CD14-positive monocyte (primary cell): ENCODE data around the gene RCE1. TPM values are rescaled to one million over a fixed set of nuclear protein-coding genes. Genes with fewer than 3 reads are reported as not detected.

ENCODE experiments used
- DNase-seq, 3 donors: peaks; one replicate each; pipeline ENCODE4 v3.0.0-alpha.2; 2011 to 2022
- H2AFZ ChIP-seq: 2 replicates; pipeline ENCODE4 v1.6.0; 2012; ENCODE audit warnings: mild to moderate bottlenecking, low read depth, low read length, inconsistent platforms; ENCODE audit not compliant: insufficient read depth, poor library complexity, severe bottlenecking
- H3K27ac ChIP-seq, 2 donors: 1 replicate in 1 of 2; 2 replicates in 1 of 2; pipeline ENCODE4 v1.5.1; 2012 to 2013; ENCODE audit warnings: low read length in 2 of 2, control low read depth in 1 of 2, inconsistent platforms in 1 of 2, low read depth in 1 of 2, mild to moderate bottlenecking in 1 of 2
- H3K27me3 ChIP-seq, 2 donors: one replicate each; pipeline versions ENCODE4 v1.6.0 to v1.6.1; 2011 to 2013; ENCODE audit warnings: low read length in 2 of 2; ENCODE audit not compliant: control insufficient read depth in 2 of 2, insufficient read depth in 2 of 2
- H3K36me3 ChIP-seq, 2 donors: replicated peaks in 1 of 2; 1 replicate in 1 of 2; 2 replicates in 1 of 2; pipeline versions ENCODE4 v1.5.1 to v1.6.1; 2012 to 2013; ENCODE audit warnings: low read length in 2 of 2, control low read depth in 1 of 2, inconsistent platforms in 1 of 2, mild to moderate bottlenecking in 1 of 2; ENCODE audit not compliant: insufficient read depth in 2 of 2, control insufficient read depth in 1 of 2
- H3K4me1 ChIP-seq, 2 donors: 1 replicate in 1 of 2; 2 replicates in 1 of 2; pipeline versions ENCODE4 v1.5.1 to v1.6.1; 2012 to 2013; ENCODE audit warnings: low read length in 2 of 2, control low read depth in 1 of 2, inconsistent platforms in 1 of 2, mild to moderate bottlenecking in 1 of 2, moderate library complexity in 1 of 2; ENCODE audit not compliant: insufficient read depth in 2 of 2, control insufficient read depth in 1 of 2
- H3K4me2 ChIP-seq: replicated peaks from 2 replicates; pipeline ENCODE3; 2012; ENCODE audit warnings: low read length, moderate library complexity, mild to moderate bottlenecking; ENCODE audit not compliant: poor library complexity, severe bottlenecking; ENCODE audit errors: extremely low read depth
- H3K4me3 ChIP-seq, 3 experiments: fragments of 200-600 bp in 1 of 3; sonication (generic) in 1 of 3; replicated peaks in 1 of 3; 1 replicate in 2 of 3; 2 replicates in 1 of 3; pipeline ENCODE4 v1.5.1; 2011 to 2013; ENCODE audit warnings: low read length in 3 of 3, mild to moderate bottlenecking in 3 of 3, control low read depth in 2 of 3, low read depth in 2 of 3, inconsistent platforms in 1 of 3, moderate library complexity in 1 of 3
- H3K79me2 ChIP-seq: 2 replicates; pipeline ENCODE4 v1.6.0; 2012; ENCODE audit warnings: mild to moderate bottlenecking, control low read depth, inconsistent platforms, low read length, moderate library complexity; ENCODE audit not compliant: insufficient read depth
- H3K9ac ChIP-seq: 2 replicates; pipeline ENCODE4 v1.6.0; 2017; ENCODE audit warnings: low read length, mild to moderate bottlenecking; ENCODE audit not compliant: insufficient read depth, poor library complexity, severe bottlenecking
- H3K9me3 ChIP-seq, 2 donors: replicated peaks in 1 of 2; 1 replicate in 1 of 2; 2 replicates in 1 of 2; pipeline versions ENCODE4 v1.5.1 to v1.6.1; 2012 to 2013; ENCODE audit warnings: low read length in 2 of 2, control low read depth in 1 of 2; ENCODE audit not compliant: control insufficient read depth in 1 of 2, insufficient read depth in 1 of 2
- H4K20me1 ChIP-seq: 2 replicates; pipeline ENCODE4 v1.6.0; 2012; ENCODE audit warnings: mild to moderate bottlenecking, low read length, control low read depth, moderate library complexity; ENCODE audit not compliant: insufficient read depth
- H3K27ac Mint-ChIP-seq, 7 donors: one replicate each; pipeline ENCODE4 v1.8.0; 2020; ENCODE audit warnings: mild to moderate bottlenecking in 7 of 7, mixed read lengths in 7 of 7, moderate library complexity in 6 of 7, inconsistent platforms in 2 of 7
- H3K27me3 Mint-ChIP-seq, 3 donors: one replicate each; pipeline ENCODE4 v1.8.0; 2021 to 2022; ENCODE audit warnings: low read depth in 3 of 3, mild to moderate bottlenecking in 3 of 3, mixed read lengths in 3 of 3, moderate library complexity in 3 of 3, inconsistent platforms in 1 of 3
- H3K36me3 Mint-ChIP-seq, 2 donors: one replicate each; pipeline ENCODE4 v1.8.0; 2020; ENCODE audit warnings: mixed read lengths in 2 of 2, inconsistent platforms in 1 of 2, mild to moderate bottlenecking in 1 of 2
- H3K4me1 Mint-ChIP-seq: one replicate; pipeline ENCODE4 v1.8.0; 2020; ENCODE audit warnings: mild to moderate bottlenecking, mixed read lengths
- H3K4me3 Mint-ChIP-seq, 2 donors: one replicate each; pipeline ENCODE4 v1.8.0; 2020; ENCODE audit warnings: mild to moderate bottlenecking in 2 of 2, mixed read lengths in 2 of 2, moderate library complexity in 1 of 2
- H3K9me3 Mint-ChIP-seq, 7 donors: one replicate each; pipeline ENCODE4 v1.8.0; 2020 to 2022; ENCODE audit warnings: mixed read lengths in 7 of 7, mild to moderate bottlenecking in 6 of 7, moderate library complexity in 6 of 7, inconsistent platforms in 2 of 7
- CTCF ChIP-seq: fragments of 200-600 bp; IDR thresholded peaks from one replicate; pipeline ENCODE4 v1.8.0; 2022; ENCODE audit warnings: antibody characterized with exemption, mild to moderate bottlenecking
- WGBS: methylation state at CpG from one replicate; pipeline ENCODE4 v1.1.5; 2013; ENCODE audit warnings: missing lambda C conversion rate; ENCODE audit not compliant: insufficient coverage; 5-methylcytosine and 5-hydroxymethylcytosine counted together
- intact Hi-C, 2 donors: fragments of 100-400 bp; cut with micrococcal nuclease; formaldehyde crosslinking; loops; one replicate each; pipeline versions ENCODE4 v1.15.0 to v1.15.1; 2023
- polyA plus RNA-seq, 3 donors: library from polyadenylated mRNA; depleted of rRNA in 1 of 3; unstranded in 2 of 3; stranded (reverse) in 1 of 3; fragments of 300-500 nt in 2 of 3; fragments of >200 nt in 1 of 3; fragmentation: Illumina TruSeq in 2 of 3; gene quantifications; 1 replicate in 2 of 3; 2 replicates in 1 of 3; pipeline ENCODE4 v1.2.3, GENCODE V29; 2012 to 2021

RCE1 gene
- polyA plus RNA-seq, 3 donors, result 20.3 to 24.7 (median 22.8) TPM

GRCh38 chr11:66875378-66875777 is 32.1 kb downstream of the RCE1 start:
- peak overlapping the region in 2 of 7 donors; percentile 48 to 69 for H3K27ac Mint-ChIP-seq
- H3K4me3 ChIP-seq, result no peak overlapping the region
- H3K36me3 ChIP-seq, result no peaks in the 10 kb centered on the region
- H3K27ac ChIP-seq, result no peak overlapping the region
- no peak for DNase-seq
- peaks cover under 1 to 3% of the 10 kb centered on the region in 2 donors for H3K4me1 ChIP-seq
- WGBS, result 92% methylated on average over 6 of the region's 13 CpGs
- H2AFZ ChIP-seq, result no peak overlapping the region
- H3K79me2 ChIP-seq, result no peaks in the 10 kb centered on the region
- TF ChIP-seq CTCF, result no peak
- H3K27me3 ChIP-seq, result no peaks in the 10 kb centered on the region
- peaks cover 15% of the 10 kb centered on the region for H3K4me1 Mint-ChIP-seq
- no peak overlapping the region for H3K4me2 ChIP-seq
- no peak overlapping the region for H3K9ac ChIP-seq
- H3K9me3 Mint-ChIP-seq, result no peaks in the 10 kb centered on the region
- peaks cover 2 to 12% (median 6%) of the 10 kb centered on the region in 3 donors for H3K27me3 Mint-ChIP-seq
- intact Hi-C loops, result no loop called here
- H3K36me3 Mint-ChIP-seq, result peaks cover 0 to 11% of the 10 kb centered on the region in 2 donors
- H4K20me1 ChIP-seq, result no peaks in the 10 kb centered on the region
- no peak overlapping the region for H3K4me3 Mint-ChIP-seq
- no peaks in the 10 kb centered on the region for H3K9me3 ChIP-seq

- H3K27me3 ChIP-seq, result no peaks in the 10 kb centered on the region
- H3K4me3 Mint-ChIP-seq, result no peak overlapping the region
- H3K9me3 ChIP-seq, result no peaks in the 10 kb centered on the region
- intact Hi-C loops, result no loop called here
- no peak for DNase-seq
- no peaks in the 10 kb centered on the region for H3K79me2 ChIP-seq
- H3K4me2 ChIP-seq, result no peak overlapping the region
- no peaks in the 10 kb centered on the region for H3K9me3 Mint-ChIP-seq
- no peak overlapping the region for H3K9ac ChIP-seq
- H3K4me1 Mint-ChIP-seq, result peaks cover 23% of the 10 kb centered on the region
- H3K36me3 ChIP-seq, result no peaks in the 10 kb centered on the region
- H3K27ac Mint-ChIP-seq, result no peak overlapping the region
- no peak overlapping the region for H3K27ac ChIP-seq
- H3K27me3 Mint-ChIP-seq, result peaks cover 4 to 8% (median 8%) of the 10 kb centered on the region in 3 donors
- H3K36me3 Mint-ChIP-seq, result no peaks in the 10 kb centered on the region
- TF ChIP-seq CTCF, result no peak
- H3K4me3 ChIP-seq, result no peak overlapping the region
- WGBS, result 87% methylated on average over 4 of the region's 9 CpGs
- peaks cover 3 to 5% of the 10 kb centered on the region in 2 donors for H3K4me1 ChIP-seq
- H4K20me1 ChIP-seq, result no peaks in the 10 kb centered on the region
- H2AFZ ChIP-seq, result no peak overlapping the region
These were observed 34.5 kb downstream of the RCE1 start for GRCh38 chr11:66877588-66878385.
